ENCODE results near the gene PSMD13.

The PSMD13 gene

GRCh38 chr11:211741-212140 is 25.0 kb upstream of the PSMD13 start:
- CTCF ChIA-PET = interaction anchor here (0.6 to 2.9 kb wide), 4 partner anchors 11 to 151 kb away, joined by 3 to 8 read pairs (median 5); no protein-coding TSS in a partner anchor

GRCh38 chr11:212150-213100 is 24.4 kb upstream of the PSMD13 start:
- no peak for DNase-seq (ENCODE audit: low read depth, low spot score)
- TF ChIP-seq CTCF (IDR thresholded peaks at IDR 0.05; ENCODE audit: insufficient read depth, low read length, missing control alignments) = no peak
- no peak overlapping the region for H3K4me3 ChIP-seq (ENCODE audit: low read depth, low read length)
- ChIA-PET POLR2A (interaction anchor here (0.5 to 1.4 kb wide), 3 partner anchors 9 to 22 kb away, joined by 4 to 7 read pairs (median 6); no protein-coding TSS in a partner anchor), CTCF (interaction anchor here (0.6 to 2.9 kb wide), 5 partner anchors 10 to 151 kb away, joined by 3 to 8 read pairs (median 4); no protein-coding TSS in a partner anchor)

More at GRCh38 chr11:211741-212140, 25.0 kb upstream of the PSMD13 start:
- TF ChIP-seq CTCF (IDR thresholded peaks at IDR 0.05; ENCODE audit: insufficient read depth, low read length, missing control alignments) = no peak
- POLR2A ChIA-PET = interaction anchor here (1.4 kb wide), 1 partner anchor 10 kb away, joined by 7 read pairs; no protein-coding TSS in a partner anchor
- no peak for DNase-seq (ENCODE audit: low read depth, low spot score)
- H3K4me3 ChIP-seq (ENCODE audit: low read depth, low read length) = no peak overlapping the region

GRCh38 chr11:213111-213510 is 23.7 kb upstream of the PSMD13 start:
- POLR2A ChIA-PET = interaction anchor here (1.0 kb wide), 1 partner anchor 17 kb away, joined by 6 read pairs; no protein-coding TSS in a partner anchor

GRCh38 chr11:214083-214482 is 22.7 kb upstream of the PSMD13 start:
- DNase-seq (ENCODE audit: low read depth, low spot score) = no peak
- no peak overlapping the region for H3K4me3 ChIP-seq (ENCODE audit: low read depth, low read length)
- CTCF ChIA-PET = interaction anchor here (0.6 to 1.5 kb wide), 3 partner anchors 12 to 91 kb away, joined by 3 to 4 read pairs (median 3); no protein-coding TSS in a partner anchor
- POLR2A ChIA-PET = no interaction called here
- no peak for TF ChIP-seq CTCF (IDR thresholded peaks at IDR 0.05; ENCODE audit: insufficient read depth, low read length, missing control alignments)

More at GRCh38 chr11:213111-213510, 23.7 kb upstream of the PSMD13 start:
- no peak overlapping the region for H3K4me3 ChIP-seq (ENCODE audit: low read depth, low read length)
- TF ChIP-seq CTCF (IDR thresholded peaks at IDR 0.05; ENCODE audit: insufficient read depth, low read length, missing control alignments) = no peak
- no peak for DNase-seq (ENCODE audit: low read depth, low spot score)
- CTCF ChIA-PET = interaction anchor here (1.5 to 2.9 kb wide), 2 partner anchors 92 to 150 kb away, joined by 4 to 7 read pairs; no protein-coding TSS in a partner anchor

GRCh38 chr11:215581-216037 is 21.2 kb upstream of the PSMD13 start:
- DNase-seq (ENCODE audit: low read depth, low spot score) = no peak
- POLR2A ChIA-PET = interaction anchor here (1.1 to 2.9 kb wide), 4 partner anchors 8 to 156 kb away, joined by 4 to 15 read pairs (median 4); partner anchors contain the start of genes BET1L, PSMD13, RIC8A and SIRT3
- H3K4me3 ChIP-seq (ENCODE audit: low read depth, low read length) = no peak overlapping the region
- no peak for TF ChIP-seq CTCF (IDR thresholded peaks at IDR 0.05; ENCODE audit: insufficient read depth, low read length, missing control alignments)
- CTCF ChIA-PET = interaction anchor here (0.9 to 2.0 kb wide), 5 partner anchors 12 to 233 kb away, joined by 3 to 10 read pairs (median 3); no protein-coding TSS in a partner anchor
